Right lobe of liver (tissue), 6 donors: ENCODE results near the gene ZNF578. TPM values are rescaled to one million over a fixed set of nuclear protein-coding genes. Genes with fewer than 3 reads are reported as not detected.
A peak's percentile ranks its signal among the peaks of the same experiment; 100 is the strongest.

Experiments
- ATAC-seq, 4 donors: fragments of 200-7000 bp; cut with Tn5 transposase; one replicate each; pipeline ENCODE4 v1.9.1; 2020; ENCODE audit warnings: mild to moderate bottlenecking in 4 of 4, moderate library complexity in 4 of 4
- DNase-seq, 3 donors: peaks; one replicate each; pipeline ENCODE4 v3.0.0-alpha.2; 2020
- H3K27ac ChIP-seq, 3 donors: fragments of 200-600 bp; one replicate each; pipeline ENCODE4 v1.8.0; 2022
- H3K27me3 ChIP-seq, 2 donors: fragments of 200-600 bp; one replicate each; pipeline ENCODE4 v1.8.0; 2022
- H3K36me3 ChIP-seq, 4 donors: fragments of 200-600 bp; sonication (generic) in 1 of 4; one replicate each; pipeline versions ENCODE4 v1.5.1 to v1.8.0; 2017 to 2022; ENCODE audit warnings: control low read depth in 1 of 4
- H3K4me1 ChIP-seq, 4 donors: fragments of 200-600 bp; sonication (generic) in 1 of 4; one replicate each; pipeline versions ENCODE4 v1.5.1 to v1.8.0; 2017 to 2022; ENCODE audit warnings: control low read depth in 1 of 4
- H3K4me3 ChIP-seq, 3 donors: fragments of 200-600 bp; one replicate each; pipeline ENCODE4 v1.8.0; 2022
- H3K9me3 ChIP-seq, 4 donors: fragments of 200-600 bp; sonication (generic) in 1 of 4; one replicate each; pipeline versions ENCODE4 v1.5.1 to v1.8.0; 2017 to 2022; ENCODE audit warnings: control low read depth in 1 of 4
- CTCF ChIP-seq, 4 donors: fragments of 200-600 bp in 3 of 4; fragments of 450-650 bp in 1 of 4; IDR thresholded peaks; one replicate each; pipeline versions ENCODE4 v1.5.1 to v1.8.0; 2016 to 2022; ENCODE audit warnings: antibody characterized with exemption in 4 of 4, mild to moderate bottlenecking in 2 of 4
- POLR2A ChIP-seq: fragments of 450-650 bp; IDR thresholded peaks from one replicate; pipeline ENCODE4 v1.6.1; 2017; ENCODE audit warnings: antibody characterized with exemption, mild to moderate bottlenecking
- WGBS: methylation state at CpG from one replicate; pipeline ENCODE4 v1.1.6; 2018; ENCODE audit warnings: low coverage, low lambda C conversion rate; ENCODE audit not compliant: insufficient coverage; ENCODE audit errors: missing lambda C conversion rate; 5-methylcytosine and 5-hydroxymethylcytosine counted together
- intact Hi-C, 2 donors: fragments of 100-400 bp; cut with DNase I; formaldehyde crosslinking; loops; one replicate each; pipeline versions ENCODE4 v1.11.2 to v1.14.1; 2022
- total RNA-seq, 6 experiments: library from RNA; depleted of rRNA in 2 of 6; stranded (reverse); fragments of >200 nt in 2 of 6; fragmentation: NEBNext Ultra II Directional in 3 of 6; extraction: Animal tissue kit (Norgen Biotek cat#: 25700) in 3 of 6; gene quantifications; one replicate each; pipeline versions ENCODE4 v1.1.0 to v1.2.4, GENCODE V29; 2016 to 2023
- donor health status: DM: no; HTN: yes; CAD: no.
- donor health status: DM: no; HTN: no; CAD: no.
- donor health status: DM: no; HTN: no; CAD: no.
- donor health status: DM: no; HTN: yes; CAD: no.
- donor health status: DM: no; HTN: yes; CAD: no.

Gene ZNF578
- total RNA-seq, 6 experiments from 2014 or later = 0.17 to 0.51 (median 0.29) TPM; not detected in 3

- ATAC-seq (no peak), DNase-seq (no peak)
- Histone ChIP-seq H3K4me3 (no peak overlapping the region), H3K27ac (no peak overlapping the region), H3K36me3 (no peaks in the 10 kb centered on the region), H3K9me3 (no peaks in the 10 kb centered on the region), H3K27me3 (no peaks in the 10 kb centered on the region), H3K4me1 (no peaks in the 10 kb centered on the region)
- WGBS = 26% methylated on average over 3 of the region's 14 CpGs
- no peak for TF ChIP-seq CTCF (IDR thresholded peaks at IDR 0.05)
- TF ChIP-seq POLR2A = no peak
- intact Hi-C loops = no loop called here
Measured at GRCh38 chr19:52522551-52522950, 69.2 kb downstream of the ZNF578 start.

- no peaks in the 10 kb centered on the region for H3K27me3 ChIP-seq
- ATAC-seq (no peak), DNase-seq (no peak)
- no peak for TF ChIP-seq CTCF (IDR thresholded peaks at IDR 0.05)
- TF ChIP-seq POLR2A = no peak
- no peaks in the 10 kb centered on the region for H3K36me3 ChIP-seq
- no peaks in the 10 kb centered on the region for H3K9me3 ChIP-seq
- no peaks in the 10 kb centered on the region for H3K4me1 ChIP-seq
- intact Hi-C loops = no loop called here
- no peak overlapping the region for H3K27ac ChIP-seq
- 85% methylated on average over 20 of the region's 20 CpGs for WGBS
- H3K4me3 ChIP-seq = no peak overlapping the region
Measured at GRCh38 chr19:52524086-52524485, 70.7 kb downstream of the ZNF578 start.

- intact Hi-C loops = no loop called here
Measured at GRCh38 chr19:52527134-52527955, 74.0 kb downstream of the ZNF578 start, which contains the start of gene ZNF808. ZNF808 (plus strand) TSS chr19:52527668; CDS start chr19:52543285, 15,617 bp downstream.

GRCh38 chr19:52527956-52528351, 74.6 kb downstream of the ZNF578 start:
- peak overlapping the region; percentile 49 to 80 (median 63) for H3K27ac ChIP-seq
- ATAC-seq (peak; percentile 19 to 31 (median 24)), DNase-seq (peak; percentile 26 to 55 (median 46))
- no peak for TF ChIP-seq POLR2A
- no peak for TF ChIP-seq CTCF (IDR thresholded peaks at IDR 0.05)
- H3K27me3 ChIP-seq = no peaks in the 10 kb centered on the region
- intact Hi-C loops = no loop called here
- H3K36me3 ChIP-seq = peaks cover 0 to 2% (median 0%) of the 10 kb centered on the region in 4 donors
- 3% methylated on average over 15 of the region's 25 CpGs for WGBS
- peak overlapping the region; percentile 60 to 87 (median 74) for H3K4me3 ChIP-seq
- no peaks in the 10 kb centered on the region for H3K4me1 ChIP-seq
- H3K9me3 ChIP-seq = no peaks in the 10 kb centered on the region

More at GRCh38 chr19:52527134-52527955, 74.0 kb downstream of the ZNF578 start, which contains the start of gene ZNF808:
- peak within 1 kb of the TSS; percentile 54 to 80 (median 68) for H3K27ac ChIP-seq
- WGBS = 0% methylated on average over 17 of the region's 54 CpGs
- no peaks in the 10 kb centered on the region for H3K9me3 ChIP-seq
- no peaks in the 10 kb centered on the region for H3K36me3 ChIP-seq
- H3K4me3 ChIP-seq = peak within 1 kb of the TSS; percentile 60 to 87 (median 74)
- peak; percentile 96 to 98 (median 97) for DNase-seq
- no peaks in the 10 kb centered on the region for H3K4me1 ChIP-seq
- ATAC-seq = peak; percentile 98 to 99 (median 99)
- H3K27me3 ChIP-seq = no peaks in the 10 kb centered on the region
- TF ChIP-seq CTCF (IDR thresholded peaks at IDR 0.05) (peak; percentile 33 to 51 (median 38)), POLR2A (no peak)
